HuH-7 (cell line): ENCODE data around the gene DNAJB2.
"Not testable (repeated sequence)": the region's sequence is repeated elsewhere in the genome, so short reads cannot be mapped to it uniquely, and the experiment has no call there.

Experiments
- DNase-seq: peaks from one replicate; pipeline ENCODE4 v3.0.0; 2011; ENCODE audit warnings: low spot score

The DNAJB2 gene

GRCh38 chr2:219302412-219302968, 23.3 kb downstream of the DNAJB2 start:
- no peak for DNase-seq

GRCh38 chr2:219304223-219304622, 25.1 kb downstream of the DNAJB2 start:
- no peak for DNase-seq

GRCh38 chr2:219306047-219306446, 26.9 kb downstream of the DNAJB2 start:
- DNase-seq = no peak

- peak; percentile 90 for DNase-seq
Measured at GRCh38 chr2:219308142-219309101, 29.3 kb downstream of the DNAJB2 start.

GRCh38 chr2:219309278-219309677, 30.1 kb downstream of the DNAJB2 start, which contains the start of gene PTPRN:
PTPRN (minus strand) TSS chr2:219309401; CDS start chr2:219309332, 69 bp downstream.
- no peak for DNase-seq

GRCh38 chr2:219312683-219313263, 33.6 kb downstream of the DNAJB2 start:
- not testable (repeated sequence) for DNase-seq

GRCh38 chr2:219314804-219315468, 35.8 kb downstream of the DNAJB2 start:
- DNase-seq = no peak

- DNase-seq = no peak
Measured at GRCh38 chr2:219323434-219323833, 44.3 kb downstream of the DNAJB2 start.

GRCh38 chr2:219325136-219325535, 46.0 kb downstream of the DNAJB2 start:
- DNase-seq = no peak

- no peak for DNase-seq
Measured at GRCh38 chr2:219325657-219326315, 46.6 kb downstream of the DNAJB2 start.

GRCh38 chr2:219327719-219328118, 48.6 kb downstream of the DNAJB2 start:
- DNase-seq = no peak

- DNase-seq = peak; percentile 62
Measured at GRCh38 chr2:219331560-219332213, 52.5 kb downstream of the DNAJB2 start.

GRCh38 chr2:219332542-219332941, 53.4 kb downstream of the DNAJB2 start, which contains the start of gene RESP18:
RESP18 (minus strand) TSS chr2:219332744.
- DNase-seq = no peak

- no peak for DNase-seq
Measured at GRCh38 chr2:219334076-219334475, 54.9 kb downstream of the DNAJB2 start.

GRCh38 chr2:219335373-219335786, 56.2 kb downstream of the DNAJB2 start:
- DNase-seq = no peak
